SK-N-SH (cell line): ENCODE measurements around the gene SRGAP1. TPM values are rescaled to one million over a fixed set of nuclear protein-coding genes. Genes with fewer than 3 reads are reported as not detected.
"Not testable (repeated sequence)": the region's sequence is repeated elsewhere in the genome, so short reads cannot be mapped to it uniquely, and the experiment has no call there.

ENCODE experiments used
- CTCF ChIA-PET: fragments of 300-600, 350-600 bp; formaldehyde crosslinking; extraction: SDS; loops from one replicate; lab custom pipeline; 2021; lab: Yijun Ruan, JAX
- POLR2A ChIA-PET: fragments of 350-600 bp; sonication (Branson Sonifier 250); formaldehyde crosslinking; extraction: SDS; loops from one replicate; lab custom pipeline; 2020; ENCODE audit warnings: antibody characterized with exemption, inconsistent platforms; lab: Yijun Ruan, JAX
- DNase-seq: peaks from one replicate; pipeline ENCODE4 v3.0.0; 2012
- H2AFZ ChIP-seq: fragments of 200-600 bp; sonication (generic); 2 replicates; pipeline ENCODE4 v1.8.1; 2016; ENCODE audit warnings: antibody characterized with exemption, mild to moderate bottlenecking, low read depth
- H3F3A ChIP-seq: fragments of 200-600 bp; sonication (generic); replicated peaks from 2 replicates; pipeline ENCODE3; 2016; ENCODE audit warnings: antibody characterized with exemption, mild to moderate bottlenecking; ENCODE audit not compliant: insufficient read depth
- H3K27ac ChIP-seq, 2 experiments: fragments of 200-500 bp in 1 of 2; fragments of 200-600 bp in 1 of 2; sonication (Bioruptor generic) in 1 of 2; sonication (generic), shearing (Covaris generic) in 1 of 2; 2 replicates each; pipeline versions ENCODE4 v1.5.1 to v1.6.1; 2014 to 2016; ENCODE audit warnings: low read depth in 2 of 2, inconsistent platforms in 1 of 2, low read length in 1 of 2, mild to moderate bottlenecking in 1 of 2, mixed read lengths in 1 of 2
- H3K27me3 ChIP-seq: fragments of 200-600 bp; sonication (generic), shearing (Covaris generic); 2 replicates; pipeline ENCODE4 v1.6.1; 2016; ENCODE audit warnings: mixed run types; ENCODE audit not compliant: insufficient read depth
- H3K36me3 ChIP-seq, 2 experiments: fragments of 200-500 bp in 1 of 2; fragments of 200-600 bp in 1 of 2; sonication (Bioruptor generic) in 1 of 2; sonication (generic) in 1 of 2; replicated peaks in 1 of 2; 2 replicates each; pipeline versions ENCODE3 to v1.5.1; 2014 to 2016; ENCODE audit warnings: low read length in 1 of 2, mild to moderate bottlenecking in 1 of 2; ENCODE audit not compliant: insufficient read depth in 2 of 2, control insufficient read depth in 1 of 2
- H3K4me1 ChIP-seq, 2 experiments: fragments of 200-500 bp in 1 of 2; fragments of 200-600 bp in 1 of 2; sonication (Bioruptor generic) in 1 of 2; sonication (generic), shearing (Covaris generic) in 1 of 2; 2 replicates each; pipeline versions ENCODE4 v1.5.1 to v1.6.1; 2014 to 2016; ENCODE audit warnings: low read depth in 1 of 2, low read length in 1 of 2, mixed run types in 1 of 2; ENCODE audit not compliant: insufficient read depth in 2 of 2, control insufficient read depth in 1 of 2
- H3K4me2 ChIP-seq: fragments of 200-600 bp; sonication (generic), shearing (Covaris generic); 2 replicates; pipeline ENCODE4 v1.6.1; 2017; ENCODE audit warnings: mixed run types
- H3K4me3 ChIP-seq, 2 experiments: fragments of 200-500 bp in 1 of 2; fragments of 200-600 bp in 1 of 2; sonication (Bioruptor generic) in 1 of 2; sonication (generic), shearing (Covaris generic) in 1 of 2; 2 replicates each; pipeline versions ENCODE4 v1.5.1 to v1.8.1; 2014 to 2016; ENCODE audit warnings: low read depth in 2 of 2, inconsistent platforms in 1 of 2, low read length in 1 of 2, mild to moderate bottlenecking in 1 of 2, mixed read lengths in 1 of 2, moderate library complexity in 1 of 2
- H3K79me2 ChIP-seq: fragments of 200-600 bp; sonication (generic); 2 replicates; pipeline ENCODE4 v1.8.1; 2017; ENCODE audit warnings: mild to moderate bottlenecking; ENCODE audit not compliant: insufficient read depth
- H3K9ac ChIP-seq: fragments of 200-600 bp; sonication (generic); 2 replicates; pipeline ENCODE4 v1.6.1; 2017; ENCODE audit warnings: mixed run types
- H3K9me2 ChIP-seq: fragments of 200-600 bp; sonication (generic); 2 replicates; pipeline ENCODE4 v1.6.1; 2017; ENCODE audit warnings: mixed run types
- H3K9me3 ChIP-seq: fragments of 200-600 bp; sonication (generic); 2 replicates; pipeline ENCODE4 v1.6.1; 2017; ENCODE audit warnings: mixed run types, mild to moderate bottlenecking, moderate library complexity
- H4K20me1 ChIP-seq: fragments of 200-600 bp; sonication (generic); 2 replicates; pipeline ENCODE4 v1.6.1; 2017; ENCODE audit warnings: mild to moderate bottlenecking, mixed run types; ENCODE audit not compliant: insufficient read depth
- CHD2 ChIP-seq: fragments of 150-350 bp; IDR thresholded peaks from 2 replicates; pipeline ENCODE4 v1.6.1; 2018; ENCODE audit warnings: low read length; ENCODE audit not compliant: partially characterized antibody
- EP300 ChIP-seq, 2 experiments: IDR thresholded peaks; 2 replicates each; pipeline versions ENCODE4 v1.4.0 to v1.6.1; 2012; ENCODE audit warnings: borderline replicate concordance in 1 of 2, low read depth in 1 of 2, low read length in 1 of 2
- FOXJ3 ChIP-seq: sonication (generic); formaldehyde crosslinking; IDR thresholded peaks from 2 replicates; pipeline ENCODE4 v1.5.1; 2020; ENCODE audit warnings: mild to moderate bottlenecking, missing genetic modification reagents
- FOXM1 ChIP-seq: IDR thresholded peaks from 2 replicates; pipeline ENCODE4 v1.4.0; 2012; ENCODE audit warnings: low read depth, mild to moderate bottlenecking
- GATA2 ChIP-seq: sonication (generic); formaldehyde crosslinking; IDR thresholded peaks from 2 replicates; pipeline ENCODE4 v1.5.0; 2020; ENCODE audit warnings: mild to moderate bottlenecking, missing genetic modification reagents
- JUND ChIP-seq: IDR thresholded peaks from 2 replicates; pipeline ENCODE4 v1.4.0; 2012
- MEF2A ChIP-seq: IDR thresholded peaks from 2 replicates; pipeline ENCODE4 v1.4.0; 2012; ENCODE audit warnings: low read depth, borderline replicate concordance
- MXI1 ChIP-seq: IDR thresholded peaks from 2 replicates; pipeline ENCODE4 v1.6.1; 2012; ENCODE audit warnings: mild to moderate bottlenecking, low read depth, low read length, improper control_type of control experiment
- NRF1 ChIP-seq: IDR thresholded peaks from 2 replicates; pipeline ENCODE4 v1.6.1; 2012; ENCODE audit warnings: low read depth, mild to moderate bottlenecking, low read length
- RXRA ChIP-seq: IDR thresholded peaks from 2 replicates; pipeline ENCODE4 v1.4.0; 2012; ENCODE audit warnings: low read depth, mild to moderate bottlenecking, borderline replicate concordance
- TAF1 ChIP-seq: IDR thresholded peaks from 2 replicates; pipeline ENCODE4 v1.6.1; 2012; ENCODE audit warnings: low read depth, mild to moderate bottlenecking, low read length, moderate library complexity, borderline replicate concordance
- TCF12 ChIP-seq: IDR thresholded peaks from 2 replicates; pipeline ENCODE4 v1.4.0; 2012
- TEAD4 ChIP-seq: IDR thresholded peaks from 2 replicates; pipeline ENCODE4 v1.4.0; 2012; ENCODE audit warnings: mild to moderate bottlenecking, borderline replicate concordance; ENCODE audit not compliant: insufficient read depth
- USF1 ChIP-seq: IDR thresholded peaks from 2 replicates; pipeline ENCODE4 v1.4.0; 2012; ENCODE audit warnings: low read depth, borderline replicate concordance
- USF2 ChIP-seq: fragments of 150-350 bp; IDR thresholded peaks from 2 replicates; pipeline ENCODE4 v1.6.1; 2017; ENCODE audit warnings: antibody characterized with exemption, low read length, low read depth, borderline replicate concordance
- ZBTB33 ChIP-seq: IDR thresholded peaks from 2 replicates; pipeline ENCODE4 v1.4.0; 2012; ENCODE audit warnings: low read depth, borderline replicate concordance
- WGBS: methylation state at CpG from one replicate; pipeline ENCODE4 v1.1.6; 2017; ENCODE audit warnings: low lambda C conversion rate; 5-methylcytosine and 5-hydroxymethylcytosine counted together
- polyA plus RNA-seq, 3 experiments: library from polyadenylated mRNA; depleted of rRNA; stranded (reverse); fragments of >200 nt; gene quantifications; 2 replicates each; pipeline ENCODE4 v1.2.3, GENCODE V29; 2012
- TF ChIP-seq, protein P1 (sequence below): fragments of 150-350 bp; IDR thresholded peaks from 2 replicates; pipeline ENCODE4 v1.6.1; 2016; ENCODE audit warnings: mild to moderate bottlenecking, low read depth, low read length
- TF ChIP-seq, protein P2 (sequence below): IDR thresholded peaks from 2 replicates; pipeline ENCODE4 v1.4.0; 2012; ENCODE audit warnings: low read depth
- TF ChIP-seq, protein P3 (sequence below): IDR thresholded peaks from 2 replicates; pipeline ENCODE4 v1.6.1; 2012; ENCODE audit warnings: mild to moderate bottlenecking, low read depth, low read length, moderate library complexity

The SRGAP1 gene
- polyA plus RNA-seq, 1 of the 3 experiments (the other 2 are of a cell fraction), result 2.6 TPM

GRCh38 chr12:63877693-63878092 lies 33.2 kb downstream of the SRGAP1 start:
- ChIA-PET POLR2A (no interaction called here), CTCF (no interaction called here)

GRCh38 chr12:63880235-63880634 lies 35.7 kb downstream of the SRGAP1 start:
- H3K4me1 ChIP-seq, H3K9ac ChIP-seq, CTCF ChIA-PET, H3K9me3 ChIP-seq, H3K4me3 ChIP-seq, H3K27me3 ChIP-seq, H2AFZ ChIP-seq, DNase-seq, H4K20me1 ChIP-seq, H3K4me2 ChIP-seq, H3K9me2 ChIP-seq, H3F3A ChIP-seq, H3K27ac ChIP-seq, H3K36me3 ChIP-seq, POLR2A ChIA-PET: not testable (repeated sequence)
- WGBS, result 97% methylated on average over 9 of the region's 9 CpGs
- H3K79me2 ChIP-seq, result peaks cover 49% of the 10 kb centered on the region

More at GRCh38 chr12:63877693-63878092, 33.2 kb downstream of the SRGAP1 start:
- no peak for DNase-seq
- Histone ChIP-seq H3K4me3 (no peak overlapping the region), H3K36me3 (no peaks in the 10 kb centered on the region), H3K27me3 (no peaks in the 10 kb centered on the region), H3K79me2 (peaks cover 63% of the 10 kb centered on the region), H3K9me2 (no peaks in the 10 kb centered on the region), H3K4me1 (peaks cover 0 to 4% of the 10 kb centered on the region in 2 experiments; a peak in 2 of 4 replicates), H3F3A (peaks cover 4% of the 10 kb centered on the region), H3K27ac (no peak overlapping the region), H4K20me1 (no peaks in the 10 kb centered on the region), H2AFZ (no peak overlapping the region), H3K4me2 (no peak overlapping the region), H3K9me3 (no peaks in the 10 kb centered on the region), H3K9ac (no peak overlapping the region)
- 100% methylated on average over 1 of the region's 1 CpG for whole genome bisulfite sequencing
- TF ChIP-seq MXI1 (no peak), USF1 (no peak), NRF1 (no peak), GATA2 (CRISPR knock-in tag) (no peak), RXRA (no peak), ZBTB33 (no peak), FOXJ3 (CRISPR knock-in tag) (no peak), FOXM1 (no peak), TEAD4 (no peak), JUND (no peak), USF2 (no peak), TAF1 (no peak), MEF2A (no peak), TCF12 (no peak), CHD2 (no peak), EP300 (IDR thresholded peaks at IDR 0.05; ENCODE audit: borderline replicate concordance in 1 of 2, low read depth in 1 of 2, low read length in 1 of 2) (no peak)
- TF ChIP-seq, protein P1, sequence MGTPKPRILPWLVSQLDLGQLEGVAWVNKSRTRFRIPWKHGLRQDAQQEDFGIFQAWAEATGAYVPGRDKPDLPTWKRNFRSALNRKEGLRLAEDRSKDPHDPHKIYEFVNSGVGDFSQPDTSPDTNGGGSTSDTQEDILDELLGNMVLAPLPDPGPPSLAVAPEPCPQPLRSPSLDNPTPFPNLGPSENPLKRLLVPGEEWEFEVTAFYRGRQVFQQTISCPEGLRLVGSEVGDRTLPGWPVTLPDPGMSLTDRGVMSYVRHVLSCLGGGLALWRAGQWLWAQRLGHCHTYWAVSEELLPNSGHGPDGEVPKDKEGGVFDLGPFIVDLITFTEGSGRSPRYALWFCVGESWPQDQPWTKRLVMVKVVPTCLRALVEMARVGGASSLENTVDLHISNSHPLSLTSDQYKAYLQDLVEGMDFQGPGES, result no peak
- TF ChIP-seq, protein P2, sequence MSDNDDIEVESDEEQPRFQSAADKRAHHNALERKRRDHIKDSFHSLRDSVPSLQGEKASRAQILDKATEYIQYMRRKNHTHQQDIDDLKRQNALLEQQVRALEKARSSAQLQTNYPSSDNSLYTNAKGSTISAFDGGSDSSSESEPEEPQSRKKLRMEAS, result no peak
- TF ChIP-seq, protein P3, sequence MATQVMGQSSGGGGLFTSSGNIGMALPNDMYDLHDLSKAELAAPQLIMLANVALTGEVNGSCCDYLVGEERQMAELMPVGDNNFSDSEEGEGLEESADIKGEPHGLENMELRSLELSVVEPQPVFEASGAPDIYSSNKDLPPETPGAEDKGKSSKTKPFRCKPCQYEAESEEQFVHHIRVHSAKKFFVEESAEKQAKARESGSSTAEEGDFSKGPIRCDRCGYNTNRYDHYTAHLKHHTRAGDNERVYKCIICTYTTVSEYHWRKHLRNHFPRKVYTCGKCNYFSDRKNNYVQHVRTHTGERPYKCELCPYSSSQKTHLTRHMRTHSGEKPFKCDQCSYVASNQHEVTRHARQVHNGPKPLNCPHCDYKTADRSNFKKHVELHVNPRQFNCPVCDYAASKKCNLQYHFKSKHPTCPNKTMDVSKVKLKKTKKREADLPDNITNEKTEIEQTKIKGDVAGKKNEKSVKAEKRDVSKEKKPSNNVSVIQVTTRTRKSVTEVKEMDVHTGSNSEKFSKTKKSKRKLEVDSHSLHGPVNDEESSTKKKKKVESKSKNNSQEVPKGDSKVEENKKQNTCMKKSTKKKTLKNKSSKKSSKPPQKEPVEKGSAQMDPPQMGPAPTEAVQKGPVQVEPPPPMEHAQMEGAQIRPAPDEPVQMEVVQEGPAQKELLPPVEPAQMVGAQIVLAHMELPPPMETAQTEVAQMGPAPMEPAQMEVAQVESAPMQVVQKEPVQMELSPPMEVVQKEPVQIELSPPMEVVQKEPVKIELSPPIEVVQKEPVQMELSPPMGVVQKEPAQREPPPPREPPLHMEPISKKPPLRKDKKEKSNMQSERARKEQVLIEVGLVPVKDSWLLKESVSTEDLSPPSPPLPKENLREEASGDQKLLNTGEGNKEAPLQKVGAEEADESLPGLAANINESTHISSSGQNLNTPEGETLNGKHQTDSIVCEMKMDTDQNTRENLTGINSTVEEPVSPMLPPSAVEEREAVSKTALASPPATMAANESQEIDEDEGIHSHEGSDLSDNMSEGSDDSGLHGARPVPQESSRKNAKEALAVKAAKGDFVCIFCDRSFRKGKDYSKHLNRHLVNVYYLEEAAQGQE, result no peak
